Ectodermal cell (in vitro differentiated cells): ENCODE measurements around the gene FA2H.
"Not testable (repeated sequence)": the region's sequence is repeated elsewhere in the genome, so short reads cannot be mapped to it uniquely, and the experiment has no call there.

Source experiments
- H3K27ac ChIP-seq: 2 replicates; pipeline ENCODE4 v1.7.0; 2013; ENCODE audit warnings: mild to moderate bottlenecking, low read depth, low read length; ENCODE audit not compliant: insufficient read depth, poor library complexity, severe bottlenecking
- H3K27me3 ChIP-seq: 2 replicates; pipeline ENCODE4 v1.7.0; 2013; ENCODE audit warnings: mild to moderate bottlenecking, low read length; ENCODE audit not compliant: insufficient read depth, control insufficient read depth, poor library complexity, severe bottlenecking
- H3K36me3 ChIP-seq: one replicate; pipeline ENCODE4 v1.7.0; 2013; ENCODE audit warnings: low read length; ENCODE audit not compliant: control insufficient read depth, insufficient read depth
- H3K4me1 ChIP-seq: one replicate; pipeline ENCODE4 v1.7.0; 2013; ENCODE audit warnings: low read length; ENCODE audit not compliant: control insufficient read depth, insufficient read depth
- H3K4me3 ChIP-seq: 2 replicates; pipeline ENCODE4 v1.7.0; 2013; ENCODE audit warnings: low read depth, low read length, control low read depth; ENCODE audit not compliant: insufficient read depth
- H3K9me3 ChIP-seq: 2 replicates; pipeline ENCODE4 v1.7.0; 2013; ENCODE audit warnings: mild to moderate bottlenecking, low read length, moderate library complexity; ENCODE audit not compliant: control insufficient read depth
- WGBS, 2 experiments: methylation state at CpG; one replicate each; pipeline ENCODE4 v1.1.7; 2013; ENCODE audit warnings: missing lambda C conversion rate in 2 of 2; 5-methylcytosine and 5-hydroxymethylcytosine counted together

Gene FA2H

GRCh38 chr16:74770831-74771526 is 3.6 kb downstream of the FA2H start:
- no peaks in the 10 kb centered on the region for H3K9me3 ChIP-seq
- H3K36me3 ChIP-seq: no peaks in the 10 kb centered on the region
- H3K27ac ChIP-seq: no peak overlapping the region
- no peak overlapping the region for H3K4me3 ChIP-seq
- H3K27me3 ChIP-seq: peaks cover 46% of the 10 kb centered on the region
- peaks cover 6% of the 10 kb centered on the region for H3K4me1 ChIP-seq
- 89 to 92% methylated on average over 13 of the region's 13 CpGs for WGBS, 2 experiments

GRCh38 chr16:74769586-74770190 is 4.9 kb downstream of the FA2H start:
- WGBS, 2 experiments: 89 to 91% methylated on average over 10 of the region's 10 CpGs
- no peaks in the 10 kb centered on the region for H3K9me3 ChIP-seq
- H3K27me3 ChIP-seq: peaks cover 33% of the 10 kb centered on the region
- no peak overlapping the region for H3K4me3 ChIP-seq
- no peak overlapping the region for H3K27ac ChIP-seq
- no peaks in the 10 kb centered on the region for H3K36me3 ChIP-seq
- H3K4me1 ChIP-seq: peaks cover 6% of the 10 kb centered on the region

- Histone ChIP-seq H3K27me3 (peaks cover 19% of the 10 kb centered on the region), H3K36me3 (no peaks in the 10 kb centered on the region), H3K4me1 (no peaks in the 10 kb centered on the region), H3K27ac (no peak overlapping the region), H3K9me3 (no peaks in the 10 kb centered on the region), H3K4me3 (no peak overlapping the region)
- 86 to 89% methylated on average over 6 of the region's 6 CpGs for WGBS, 2 experiments
Observed at GRCh38 chr16:74768239-74768638, 6.4 kb downstream of the FA2H start.

- H3K4me3 ChIP-seq: no peak overlapping the region
- 94 to 95% methylated on average over 6 to 7 of the region's 7 CpGs for WGBS, 2 experiments
- no peaks in the 10 kb centered on the region for H3K36me3 ChIP-seq
- H3K27me3 ChIP-seq: peaks cover 14% of the 10 kb centered on the region
- no peaks in the 10 kb centered on the region for H3K4me1 ChIP-seq
- no peak overlapping the region for H3K27ac ChIP-seq
- H3K9me3 ChIP-seq: no peaks in the 10 kb centered on the region
Observed at GRCh38 chr16:74767749-74768148, 6.9 kb downstream of the FA2H start.

GRCh38 chr16:74766729-74767128 is 7.9 kb downstream of the FA2H start:
- 90 to 93% methylated on average over 6 to 7 of the region's 7 CpGs for WGBS, 2 experiments
- Histone ChIP-seq H3K4me3 (no peak overlapping the region), H3K27ac (no peak overlapping the region), H3K4me1 (no peaks in the 10 kb centered on the region), H3K9me3 (no peaks in the 10 kb centered on the region), H3K27me3 (peaks cover 3% of the 10 kb centered on the region), H3K36me3 (no peaks in the 10 kb centered on the region)

GRCh38 chr16:74764184-74764583 is 10.4 kb downstream of the FA2H start:
- H3K27ac ChIP-seq: not testable (repeated sequence)
- WGBS, 2 experiments: 65 to 97% methylated on average over 2 of the region's 3 CpGs

GRCh38 chr16:74761665-74762064 is 13.0 kb downstream of the FA2H start:
- no peak overlapping the region for H3K27ac ChIP-seq
- H3K4me1 ChIP-seq: no peaks in the 10 kb centered on the region
- H3K4me3 ChIP-seq: no peak overlapping the region
- no peaks in the 10 kb centered on the region for H3K9me3 ChIP-seq
- H3K36me3 ChIP-seq: no peaks in the 10 kb centered on the region
- no peaks in the 10 kb centered on the region for H3K27me3 ChIP-seq

More at GRCh38 chr16:74764184-74764583, 10.4 kb downstream of the FA2H start:
- not testable (repeated sequence) for H3K36me3 ChIP-seq, H3K27me3 ChIP-seq, H3K9me3 ChIP-seq, H3K4me1 ChIP-seq, H3K4me3 ChIP-seq

- no peaks in the 10 kb centered on the region for H3K4me1 ChIP-seq
- no peaks in the 10 kb centered on the region for H3K9me3 ChIP-seq
- H3K36me3 ChIP-seq: no peaks in the 10 kb centered on the region
- H3K27ac ChIP-seq: no peak overlapping the region
- H3K27me3 ChIP-seq: no peaks in the 10 kb centered on the region
- H3K4me3 ChIP-seq: no peak overlapping the region
- 90 to 91% methylated on average over 11 of the region's 11 CpGs for WGBS, 2 experiments
Observed at GRCh38 chr16:74760007-74760767, 14.4 kb downstream of the FA2H start.

GRCh38 chr16:74759564-74759963 is 15.1 kb downstream of the FA2H start:
- Histone ChIP-seq H3K4me3 (no peak overlapping the region), H3K36me3 (no peaks in the 10 kb centered on the region), H3K9me3 (no peaks in the 10 kb centered on the region), H3K27ac (no peak overlapping the region), H3K4me1 (no peaks in the 10 kb centered on the region), H3K27me3 (no peaks in the 10 kb centered on the region)
- WGBS, 2 experiments: 89 to 91% methylated on average over 3 of the region's 3 CpGs

- Histone ChIP-seq H3K9me3 (no peaks in the 10 kb centered on the region), H3K4me1 (no peaks in the 10 kb centered on the region), H3K36me3 (no peaks in the 10 kb centered on the region), H3K27ac (no peak overlapping the region), H3K27me3 (no peaks in the 10 kb centered on the region), H3K4me3 (no peak overlapping the region)
- 94 to 95% methylated on average over 4 of the region's 4 CpGs for WGBS, 2 experiments
Observed at GRCh38 chr16:74758801-74759200, 15.8 kb downstream of the FA2H start.
